Fibroblast of lung (primary cell): ENCODE data around the gene DSG1.

Experiments used
- CTCF ChIP-seq, 2 donors: IDR thresholded peaks in 1 of 2; conservative IDR thresholded peaks in 1 of 2; 1 replicate in 1 of 2; 2 replicates in 1 of 2; pipeline ENCODE4 v1.5.1; 2011 to 2012; ENCODE audit warnings: low read length in 2 of 2, control low read depth in 1 of 2, inconsistent platforms in 1 of 2, low read depth in 1 of 2, mild to moderate bottlenecking in 1 of 2
- EZH2 ChIP-seq: IDR thresholded peaks from 2 replicates; pipeline ENCODE4 v1.5.1; 2012; ENCODE audit warnings: low read length, control low read depth, mild to moderate bottlenecking; ENCODE audit errors: missing control alignments

- TF ChIP-seq CTCF (conservative IDR thresholded peaks at IDR 0.05 in 1 of 2, IDR thresholded peaks at IDR 0.05 in 1 of 2; ENCODE audit: low read depth in 1 of 2, low read length in 2 of 2) (no peak), EZH2 (no peak)
Observed at GRCh38 chr18:31317860-31318259, at the start of gene DSG1.
